ENCODE data around the gene CEP152. TPM values are rescaled to one million over a fixed set of nuclear protein-coding genes. Genes with fewer than 3 reads are reported as not detected.

The CEP152 gene
- total and polyA plus RNA-seq, 2 experiments from 2014 or later, result 2.7 to 5.6 TPM

DNA sequence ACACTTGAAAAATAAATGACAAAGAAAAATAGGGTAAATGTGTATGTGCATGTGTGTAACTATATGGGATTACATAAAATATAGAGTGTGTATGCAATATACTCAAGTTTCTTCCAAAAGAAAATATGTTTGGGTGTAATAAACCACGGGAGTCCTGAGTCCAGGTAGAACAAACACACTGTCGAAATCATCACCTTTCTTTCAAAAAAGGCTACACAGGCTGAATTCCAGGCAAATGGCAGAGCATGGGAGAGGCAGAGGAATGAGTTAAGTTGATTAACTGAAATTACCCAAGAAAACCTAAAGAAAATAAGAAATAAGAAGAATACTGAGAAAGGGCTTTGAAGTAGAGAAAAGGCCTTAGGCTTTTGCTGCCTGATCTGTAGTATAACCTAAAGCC, 26.1 kb downstream of the CEP152 start:
- Histone ChIP-seq H3K9me3 (ENCODE audit: low read depth) (no peaks in the 10 kb centered on the region), H3K27ac (no peak overlapping the region), H3K4me1 (ENCODE audit: low read depth) (no peaks in the 10 kb centered on the region), H3K36me3 (no peaks in the 10 kb centered on the region), H3K4me3 (no peak overlapping the region), H3K27me3 (no peaks in the 10 kb centered on the region)
- TF ChIP-seq, protein P1, sequence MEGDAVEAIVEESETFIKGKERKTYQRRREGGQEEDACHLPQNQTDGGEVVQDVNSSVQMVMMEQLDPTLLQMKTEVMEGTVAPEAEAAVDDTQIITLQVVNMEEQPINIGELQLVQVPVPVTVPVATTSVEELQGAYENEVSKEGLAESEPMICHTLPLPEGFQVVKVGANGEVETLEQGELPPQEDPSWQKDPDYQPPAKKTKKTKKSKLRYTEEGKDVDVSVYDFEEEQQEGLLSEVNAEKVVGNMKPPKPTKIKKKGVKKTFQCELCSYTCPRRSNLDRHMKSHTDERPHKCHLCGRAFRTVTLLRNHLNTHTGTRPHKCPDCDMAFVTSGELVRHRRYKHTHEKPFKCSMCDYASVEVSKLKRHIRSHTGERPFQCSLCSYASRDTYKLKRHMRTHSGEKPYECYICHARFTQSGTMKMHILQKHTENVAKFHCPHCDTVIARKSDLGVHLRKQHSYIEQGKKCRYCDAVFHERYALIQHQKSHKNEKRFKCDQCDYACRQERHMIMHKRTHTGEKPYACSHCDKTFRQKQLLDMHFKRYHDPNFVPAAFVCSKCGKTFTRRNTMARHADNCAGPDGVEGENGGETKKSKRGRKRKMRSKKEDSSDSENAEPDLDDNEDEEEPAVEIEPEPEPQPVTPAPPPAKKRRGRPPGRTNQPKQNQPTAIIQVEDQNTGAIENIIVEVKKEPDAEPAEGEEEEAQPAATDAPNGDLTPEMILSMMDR (IDR thresholded peaks at IDR 0.05; ENCODE audit: low read depth, low read length), result no peak
- no peak for DNase-seq (ENCODE audit: low read depth in 1 of 2, low spot score in 1 of 2)

DNA sequence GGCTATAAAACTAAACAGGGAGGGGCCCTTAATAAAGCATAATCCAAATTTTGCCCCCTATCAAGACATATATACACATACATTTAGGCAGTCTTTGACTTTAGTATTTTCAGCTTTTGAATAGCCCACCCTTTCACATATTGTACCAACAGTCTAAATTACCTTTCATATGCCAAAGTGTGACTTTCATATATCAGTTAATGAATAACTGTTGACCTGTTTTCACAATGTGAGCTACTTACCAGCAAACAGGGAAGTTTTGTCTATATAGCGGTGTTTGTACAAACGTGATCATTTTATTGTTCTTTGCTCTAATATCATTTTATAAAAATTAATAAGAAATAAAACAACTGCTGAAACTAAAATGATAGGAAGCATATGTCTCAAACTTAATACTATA, 28.0 kb downstream of the CEP152 start:
- no peaks in the 10 kb centered on the region for H3K9me3 ChIP-seq (ENCODE audit: low read depth)
- H3K4me1 ChIP-seq (ENCODE audit: low read depth), result no peaks in the 10 kb centered on the region
- DNase-seq (ENCODE audit: low read depth in 1 of 2, low spot score in 1 of 2), result no peak
- no peak overlapping the region for H3K4me3 ChIP-seq
- H3K36me3 ChIP-seq, result no peaks in the 10 kb centered on the region
- TF ChIP-seq, protein P1 (IDR thresholded peaks at IDR 0.05; ENCODE audit: low read depth, low read length), result no peak
- H3K27me3 ChIP-seq, result no peaks in the 10 kb centered on the region
- H3K27ac ChIP-seq, result no peak overlapping the region

DNA sequence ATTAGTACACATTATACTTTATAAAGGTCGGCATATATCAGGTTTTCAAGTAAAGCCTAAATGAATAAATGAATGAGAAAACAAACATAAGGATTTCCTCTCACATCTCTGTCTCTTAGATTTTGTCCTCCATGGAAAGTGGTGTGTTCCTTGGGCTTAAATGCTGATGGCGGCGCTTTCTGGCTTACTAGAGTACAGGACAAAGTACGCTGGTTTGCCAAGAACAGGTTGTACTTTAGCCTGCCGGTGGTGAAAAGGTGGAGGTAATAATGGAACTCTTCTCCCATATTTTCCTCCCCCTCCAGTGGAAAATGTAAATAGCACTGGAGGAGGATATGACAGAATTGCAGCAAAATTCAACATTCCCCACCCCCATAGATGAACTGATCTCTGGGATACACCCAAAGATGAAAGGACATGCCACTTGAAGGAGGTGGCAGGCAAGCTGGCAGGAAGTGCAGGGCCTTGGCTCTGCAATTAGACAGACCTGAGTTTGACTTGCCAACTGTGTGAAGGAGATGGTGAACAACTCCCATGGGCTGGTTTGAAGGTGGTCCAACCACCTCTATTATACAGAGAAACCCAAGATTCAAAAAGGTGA, 29.3 kb downstream of the CEP152 start:
- TF ChIP-seq, protein P1 (IDR thresholded peaks at IDR 0.05; ENCODE audit: low read depth, low read length), result no peak
- H3K4me3 ChIP-seq, result no peak overlapping the region
- H3K4me1 ChIP-seq (ENCODE audit: low read depth), result no peaks in the 10 kb centered on the region
- no peak overlapping the region for H3K27ac ChIP-seq
- no peaks in the 10 kb centered on the region for H3K9me3 ChIP-seq (ENCODE audit: low read depth)
- H3K27me3 ChIP-seq, result no peaks in the 10 kb centered on the region
- DNase-seq (ENCODE audit: low read depth in 1 of 2, low spot score in 1 of 2), result no peak
- no peaks in the 10 kb centered on the region for H3K36me3 ChIP-seq

DNA sequence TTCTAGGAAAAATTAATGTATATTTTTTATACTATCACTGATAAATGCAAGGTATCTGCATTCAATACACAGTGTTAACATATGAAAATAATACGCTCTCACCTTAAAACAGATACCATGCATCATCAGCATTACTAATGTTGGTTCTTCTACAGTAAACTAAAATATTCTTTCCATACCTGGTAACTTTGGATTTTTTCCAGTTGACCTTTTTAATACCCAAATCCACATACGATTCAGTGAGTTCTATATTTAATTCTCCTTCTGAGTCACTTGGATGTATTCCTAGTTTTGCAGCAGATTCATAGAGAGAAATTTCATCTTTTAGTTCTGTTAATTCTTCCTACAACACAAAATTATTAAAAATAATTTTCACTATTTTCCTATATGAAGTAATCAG, 29.9 kb downstream of the CEP152 start:
- Histone ChIP-seq H3K9me3 (ENCODE audit: low read depth) (no peaks in the 10 kb centered on the region), H3K27ac (no peak overlapping the region), H3K36me3 (no peaks in the 10 kb centered on the region), H3K4me1 (ENCODE audit: low read depth) (no peaks in the 10 kb centered on the region), H3K4me3 (no peak overlapping the region), H3K27me3 (no peaks in the 10 kb centered on the region)
- DNase-seq (ENCODE audit: low read depth in 1 of 2, low spot score in 1 of 2), result no peak
- TF ChIP-seq, protein P1 (IDR thresholded peaks at IDR 0.05; ENCODE audit: low read depth, low read length), result no peak

DNA sequence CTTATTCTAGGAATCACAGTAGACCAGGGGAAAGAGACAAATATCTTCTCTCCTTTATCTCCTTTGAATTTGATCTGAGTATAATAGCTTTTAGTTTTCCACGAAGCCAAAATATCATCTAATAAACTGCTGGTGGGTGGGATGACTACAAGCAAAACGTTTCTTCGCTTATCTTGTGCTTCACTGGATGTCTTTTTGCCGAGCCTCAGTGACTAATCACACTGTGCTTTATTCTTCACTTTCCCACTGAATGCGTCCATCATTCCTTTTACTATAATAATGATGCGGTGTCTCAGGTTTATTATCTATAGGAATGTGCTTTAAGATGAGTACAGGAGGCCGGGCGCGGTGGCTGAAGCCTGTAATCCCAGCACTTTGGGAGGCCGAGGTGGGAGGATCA, 32.5 kb downstream of the CEP152 start:
- H3K36me3 ChIP-seq, result no peaks in the 10 kb centered on the region
- no peak overlapping the region for H3K4me3 ChIP-seq
- H3K27me3 ChIP-seq, result no peaks in the 10 kb centered on the region
- no peaks in the 10 kb centered on the region for H3K9me3 ChIP-seq (ENCODE audit: low read depth)
- TF ChIP-seq, protein P1 (IDR thresholded peaks at IDR 0.05; ENCODE audit: low read depth, low read length), result no peak
- DNase-seq (ENCODE audit: low read depth in 1 of 2, low spot score in 1 of 2), result no peak
- no peak overlapping the region for H3K27ac ChIP-seq
- no peaks in the 10 kb centered on the region for H3K4me1 ChIP-seq (ENCODE audit: low read depth)
